ENCODE measurements around the gene ZFHX3. TPM values are rescaled to one million over a fixed set of nuclear protein-coding genes. Genes with fewer than 3 reads are reported as not detected.

Gene ZFHX3
- total and polyA plus RNA-seq, 10 of the 15 experiments (the other 5 are each of a cell fraction or from before 2014, with no cell fraction given), result 0.68 to 8.6 (median 2.0) TPM

DNA sequence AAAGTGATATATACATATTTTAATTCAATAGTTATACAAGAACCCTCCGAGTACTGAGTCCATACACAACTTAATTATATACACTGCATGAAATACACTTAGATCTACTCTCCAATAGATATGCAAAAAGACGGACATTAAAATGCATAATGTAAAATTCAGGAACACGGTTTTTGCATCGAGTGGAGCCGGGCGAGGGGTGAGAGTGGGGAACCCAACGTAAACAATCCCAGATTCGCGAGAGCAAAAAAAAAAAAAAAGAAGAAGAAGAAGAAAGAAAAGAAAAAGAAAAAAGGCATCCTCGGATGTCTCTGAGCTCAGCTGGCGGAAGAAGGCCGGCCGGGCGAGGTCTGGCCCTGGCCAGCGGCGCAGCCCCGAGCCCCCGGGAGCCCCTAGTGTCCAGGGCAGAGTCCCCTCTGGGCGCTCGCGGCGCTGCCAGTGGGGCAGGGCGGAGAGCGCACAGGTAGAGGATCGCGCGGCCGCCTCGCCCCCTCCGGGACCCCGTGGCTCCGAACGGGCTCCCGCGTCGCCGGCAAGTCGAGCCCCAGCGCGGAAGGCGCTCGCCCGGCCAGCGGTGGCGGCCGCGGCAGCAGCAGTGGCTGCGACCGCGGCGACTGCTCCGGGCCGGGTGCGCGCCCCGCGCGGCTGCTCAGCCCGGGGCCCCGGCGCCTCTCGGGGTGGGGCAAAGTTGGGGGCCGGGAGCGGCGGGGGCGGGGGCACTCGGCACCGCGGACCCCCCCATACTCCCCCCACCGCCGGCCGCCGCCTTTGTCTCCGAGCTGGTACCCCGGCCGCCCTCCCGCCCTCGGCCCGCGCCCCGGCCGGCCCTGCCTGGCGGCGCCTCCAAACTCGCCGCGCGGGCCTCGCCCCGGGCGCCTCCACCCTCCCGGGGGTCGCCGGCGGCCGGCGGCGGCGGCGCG, 9.6 kb upstream of the ZFHX3 start:
- H2AFZ ChIP-seq (ENCODE audit: control insufficient read depth, low read depth, low read length), result peak overlapping the region; percentile 7; the same call in 1 of the 2 replicates
- TF ChIP-seq YY1 (IDR thresholded peaks at IDR 0.05; ENCODE audit: low read depth, low read length), result peak; percentile 49; the same call in 1 of the 2 replicates
- no peak for TF ChIP-seq SUPT20H (IDR thresholded peaks at IDR 0.05; ENCODE audit: borderline replicate concordance, control insufficient read depth, low read depth, low read length)
- TF ChIP-seq KAT2A (conservative IDR thresholded peaks at IDR 0.05; ENCODE audit: control insufficient read depth, low read depth, low read length), result no peak
- TF ChIP-seq HDGF (IDR thresholded peaks at IDR 0.05), result no peak
- TF ChIP-seq SUZ12 (IDR thresholded peaks at IDR 0.05; ENCODE audit: unreplicated experiment), result no peak
- TF ChIP-seq EZH2 (IDR thresholded peaks at IDR 0.05; ENCODE audit: borderline replicate concordance, control insufficient read depth, low read depth, low read length), result no peak
- no peak for TF ChIP-seq ESRRA (IDR thresholded peaks at IDR 0.05; ENCODE audit: low read length)
- TF ChIP-seq ZNF622 (IDR thresholded peaks at IDR 0.05), result no peak
- no peak for TF ChIP-seq EED (IDR thresholded peaks at IDR 0.05; ENCODE audit: low read depth)
- no peak for TF ChIP-seq MXI1 (IDR thresholded peaks at IDR 0.05; ENCODE audit: low read depth, low read length)
- no peak for TF ChIP-seq TAF1 (IDR thresholded peaks at IDR 0.05; ENCODE audit: borderline replicate concordance, low read depth, low read length)
- TF ChIP-seq, protein P1, sequence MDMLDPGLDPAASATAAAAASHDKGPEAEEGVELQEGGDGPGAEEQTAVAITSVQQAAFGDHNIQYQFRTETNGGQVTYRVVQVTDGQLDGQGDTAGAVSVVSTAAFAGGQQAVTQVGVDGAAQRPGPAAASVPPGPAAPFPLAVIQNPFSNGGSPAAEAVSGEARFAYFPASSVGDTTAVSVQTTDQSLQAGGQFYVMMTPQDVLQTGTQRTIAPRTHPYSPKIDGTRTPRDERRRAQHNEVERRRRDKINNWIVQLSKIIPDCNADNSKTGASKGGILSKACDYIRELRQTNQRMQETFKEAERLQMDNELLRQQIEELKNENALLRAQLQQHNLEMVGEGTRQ (IDR thresholded peaks at IDR 0.05; ENCODE audit: borderline replicate concordance, low read depth, low read length), result no peak
- TF ChIP-seq, protein P2, sequence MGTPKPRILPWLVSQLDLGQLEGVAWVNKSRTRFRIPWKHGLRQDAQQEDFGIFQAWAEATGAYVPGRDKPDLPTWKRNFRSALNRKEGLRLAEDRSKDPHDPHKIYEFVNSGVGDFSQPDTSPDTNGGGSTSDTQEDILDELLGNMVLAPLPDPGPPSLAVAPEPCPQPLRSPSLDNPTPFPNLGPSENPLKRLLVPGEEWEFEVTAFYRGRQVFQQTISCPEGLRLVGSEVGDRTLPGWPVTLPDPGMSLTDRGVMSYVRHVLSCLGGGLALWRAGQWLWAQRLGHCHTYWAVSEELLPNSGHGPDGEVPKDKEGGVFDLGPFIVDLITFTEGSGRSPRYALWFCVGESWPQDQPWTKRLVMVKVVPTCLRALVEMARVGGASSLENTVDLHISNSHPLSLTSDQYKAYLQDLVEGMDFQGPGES (IDR thresholded peaks at IDR 0.05), result no peak
- TF ChIP-seq ZNF24 (IDR thresholded peaks at IDR 0.05), result no peak
- no peak for TF ChIP-seq CEBPB (IDR thresholded peaks at IDR 0.05; ENCODE audit: borderline replicate concordance in 1 of 2, low read depth in 2 of 2, low read length in 2 of 2)
- no peak for TF ChIP-seq ZZZ3 (IDR thresholded peaks at IDR 0.05; ENCODE audit: control insufficient read depth, insufficient read length, low read depth)
- TF ChIP-seq GATAD2B (conservative IDR thresholded peaks at IDR 0.05; ENCODE audit: low read depth), result peak; percentile 63; the same call in 1 of the 2 replicates
- TF ChIP-seq POLR2AphosphoS5 (IDR thresholded peaks at IDR 0.05; ENCODE audit: low read length), result no peak
- no peak for TF ChIP-seq BCL11A (IDR thresholded peaks at IDR 0.05; ENCODE audit: low read depth, low read length)
- no peak for TF ChIP-seq CBX5 (IDR thresholded peaks at IDR 0.05; ENCODE audit: low read depth)
- 0 out of 4 replicates have a peak, but pooled peaks of 1 of the 2 experiments have one; percentile 11 for TF ChIP-seq BHLHE40 (IDR thresholded peaks at IDR 0.05; ENCODE audit: borderline replicate concordance in 1 of 2, low read depth in 2 of 2, low read length in 1 of 2)
- TF ChIP-seq NFIC (IDR thresholded peaks at IDR 0.05; ENCODE audit: low read depth, low read length), result no peak
- TF ChIP-seq ZNF217 (IDR thresholded peaks at IDR 0.05), result no peak

More for the DNA sequence above, 9.6 kb upstream of the ZFHX3 start:
- Histone ChIP-seq H4K20me1 (ENCODE audit: control insufficient read depth, insufficient read depth) (no peaks in the 10 kb centered on the region), H3K79me2 (ENCODE audit: control insufficient read depth, insufficient read depth, low read length) (no peaks in the 10 kb centered on the region; the same call in none of the 2 replicates), H3K4me2 (ENCODE audit: control insufficient read depth, insufficient read depth) (peak overlapping the region; percentile 81), H3K4me1 (ENCODE audit: control insufficient read depth, insufficient read depth, low read length) (peaks cover 13% of the 10 kb centered on the region), H3K9ac (ENCODE audit: control insufficient read depth, insufficient read depth, low read length) (peak overlapping the region; percentile 36; the same call in 1 of the 2 replicates), H3K27ac (ENCODE audit: control insufficient read depth, insufficient read depth) (no peak overlapping the region), H3K36me3 (ENCODE audit: control insufficient read depth in 2 of 2, insufficient read depth in 2 of 2, low read length in 1 of 2) (no peaks in the 10 kb centered on the region), H3K9me3 (replicated peaks; ENCODE audit: control insufficient read depth, insufficient read depth, low read length) (no peaks in the 10 kb centered on the region), H3K4me3 (peak overlapping the region; percentile 73), H3K27me3 (replicated peaks in 1 of 2; ENCODE audit: control insufficient read depth in 2 of 2, insufficient read depth in 2 of 2, low read length in 1 of 2) (peaks cover 0 to 11% of the 10 kb centered on the region in 2 experiments; a peak in 2 of 4 replicates)
- CTCF ChIA-PET, result interaction anchor here (0.8 to 4.6 kb wide), 2 partner anchors 23 to 225 kb away, joined by 3 to 21 read pairs; no protein-coding TSS in a partner anchor
- FAIRE-seq (peak; percentile 75), ATAC-seq (peak; percentile 70), DNase-seq (ENCODE audit: low read depth, low spot score) (no peak)
- 4% methylated on average over 36 of the region's 101 CpGs for WGBS (ENCODE audit: insufficient coverage, insufficient replicate concordance, low lambda C conversion rate, missing lambda C conversion rate)
- intact Hi-C loops (cut with micrococcal nuclease; ENCODE audit: unreplicated experiment), result loop anchor here (5.0 kb wide), 2 partner anchors 225 to 555 kb away; no protein-coding TSS in a partner anchor
- RAD21 ChIA-PET (ENCODE audit: unreplicated experiment), result interaction anchor here (0.7 to 1.5 kb wide), 4 partner anchors 20 to 446 kb away, joined by 4 to 5 read pairs (median 4); no protein-coding TSS in a partner anchor
- SMC1A ChIA-PET (ENCODE audit: uncharacterized antibody, unreplicated experiment), result interaction anchor here (0.6 to 2.0 kb wide), 4 partner anchors 22 to 723 kb away, joined by 3 to 7 read pairs (median 4); no protein-coding TSS in a partner anchor
- in situ Hi-C loops (cut with MboI), result no loop called here
- POLR2A ChIA-PET, result interaction anchor here (0.6 kb wide), 1 partner anchor 149 kb away, joined by 3 read pairs; no protein-coding TSS in a partner anchor
- BruUV-seq (replicated peaks), result no TSS peak
